GM18517 (cell line): ENCODE data around the gene IER5.

Experiments used
- ATAC-seq: cut with Tn5 transposase; IDR thresholded peaks from one replicate; pipeline ENCODE4 v1.9.1; 2021; ENCODE audit warnings: mild to moderate bottlenecking, moderate library complexity; ENCODE audit not compliant: unreplicated experiment

The IER5 gene

DNA sequence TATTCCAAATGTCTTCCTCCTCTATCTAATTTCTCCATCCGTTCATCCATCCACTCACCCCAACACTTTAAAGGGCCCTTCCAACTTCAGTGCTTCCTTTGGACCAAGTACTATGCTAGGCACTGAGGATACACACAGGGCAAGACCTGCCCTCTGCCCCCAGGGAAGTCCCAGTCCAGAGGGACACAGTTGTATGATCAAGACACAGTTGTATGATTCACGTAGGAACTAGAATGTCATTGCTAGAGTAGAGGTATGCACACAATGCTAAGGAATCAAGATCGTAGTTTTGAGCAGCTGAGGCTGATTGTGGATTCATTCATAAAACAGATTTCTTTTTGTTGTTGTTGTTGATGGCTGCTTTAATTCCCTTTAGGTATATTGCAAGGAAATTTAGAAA lies 11.6 kb upstream of the IER5 start:
- no peak for ATAC-seq

- no peak for ATAC-seq
Measured at GRCh38 chr1:181077576-181078242, 10.8 kb upstream of the IER5 start.

GRCh38 chr1:181079382-181079781 lies 9.1 kb upstream of the IER5 start:
- no peak for ATAC-seq

DNA sequence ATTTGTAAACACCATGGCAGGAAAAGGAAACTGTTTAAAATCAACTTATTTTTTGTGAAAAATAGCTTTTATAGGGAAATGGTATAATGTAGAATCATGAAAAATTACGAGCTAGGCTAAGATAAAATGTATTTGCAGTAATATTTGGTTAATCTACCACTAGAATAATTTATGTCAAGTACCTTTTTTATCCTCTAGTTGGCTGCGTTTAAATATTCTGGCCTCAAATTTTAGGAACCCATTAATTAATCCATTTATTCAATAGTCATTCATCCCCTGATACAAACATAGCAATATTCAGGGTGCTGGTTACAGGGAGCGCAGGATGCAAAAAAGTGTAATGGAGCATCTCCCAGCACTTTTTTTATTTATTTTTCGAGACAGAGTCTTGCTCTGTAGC lies 8.6 kb upstream of the IER5 start:
- no peak for ATAC-seq

DNA sequence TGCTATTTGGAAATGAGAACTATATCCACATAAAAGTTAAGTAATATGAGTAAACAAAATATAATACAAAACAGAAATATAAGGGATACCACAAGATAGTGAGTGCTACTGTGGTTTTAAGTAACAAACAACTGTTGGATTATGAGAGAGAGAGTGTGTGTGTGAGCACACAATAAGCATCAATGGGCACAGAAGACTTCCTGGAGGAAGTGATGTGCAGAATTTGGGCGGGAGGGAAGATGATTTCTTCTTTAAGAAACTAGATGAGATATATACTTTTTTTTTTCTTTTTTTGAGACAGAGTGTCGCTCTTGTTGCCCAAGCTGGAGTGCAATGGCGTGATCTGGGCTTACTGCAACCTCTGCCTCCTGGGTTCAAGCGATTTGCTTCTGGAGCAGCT lies 7.9 kb upstream of the IER5 start:
- ATAC-seq: no peak

- no peak for ATAC-seq
Measured at GRCh38 chr1:181081395-181081794, 7.1 kb upstream of the IER5 start.

- peak; percentile 41 for ATAC-seq
Measured at GRCh38 chr1:181083842-181084605, 4.5 kb upstream of the IER5 start.

GRCh38 chr1:181084606-181084969 lies 3.9 kb upstream of the IER5 start:
- no peak for ATAC-seq

- no peak for ATAC-seq
Measured at GRCh38 chr1:181086091-181086490, 2.4 kb upstream of the IER5 start.

DNA sequence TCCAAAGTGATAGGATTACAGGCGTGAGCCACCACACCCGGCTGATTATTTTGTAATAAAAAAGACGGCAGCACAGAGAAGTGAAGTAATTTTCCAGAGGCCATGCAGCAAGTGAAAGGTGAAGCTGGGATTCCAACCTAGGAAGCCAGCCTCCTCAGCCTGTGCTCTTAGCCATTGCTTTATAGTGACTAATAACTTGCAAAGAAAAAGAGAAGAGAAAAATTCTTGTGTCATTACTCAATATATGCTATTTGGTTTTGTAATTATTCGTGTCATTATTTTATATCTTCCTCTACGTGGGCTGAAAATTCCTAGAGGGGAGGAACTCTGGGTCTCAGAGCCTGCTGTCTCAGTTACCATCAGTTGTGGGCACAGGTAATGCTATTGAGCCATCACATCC lies 1.6 kb upstream of the IER5 start:
- ATAC-seq: no peak

DNA sequence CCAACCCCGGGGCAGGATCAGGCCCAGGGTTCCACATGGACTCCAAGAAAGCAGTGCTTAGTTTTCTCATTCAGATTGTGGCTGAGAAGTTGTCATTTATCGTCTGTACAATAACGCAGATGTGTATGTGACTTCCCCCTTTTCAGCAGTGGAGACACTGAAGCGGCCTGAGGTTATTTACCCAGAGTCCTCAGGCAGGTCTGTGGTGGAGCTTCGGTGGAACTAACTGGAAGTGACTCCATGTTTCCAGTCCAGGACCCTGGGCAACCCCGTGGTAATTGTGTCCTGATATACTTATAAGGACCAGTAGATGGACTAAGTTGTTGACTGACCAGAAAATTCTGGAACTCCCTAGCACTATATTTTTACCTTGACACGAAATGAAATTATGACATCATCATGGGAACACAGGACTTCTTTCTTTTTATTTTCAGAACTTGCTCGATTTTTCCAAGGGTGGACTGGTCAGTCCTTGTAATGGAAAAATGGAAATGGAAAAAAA lies 1.0 kb upstream of the IER5 start:
- no peak for ATAC-seq

DNA sequence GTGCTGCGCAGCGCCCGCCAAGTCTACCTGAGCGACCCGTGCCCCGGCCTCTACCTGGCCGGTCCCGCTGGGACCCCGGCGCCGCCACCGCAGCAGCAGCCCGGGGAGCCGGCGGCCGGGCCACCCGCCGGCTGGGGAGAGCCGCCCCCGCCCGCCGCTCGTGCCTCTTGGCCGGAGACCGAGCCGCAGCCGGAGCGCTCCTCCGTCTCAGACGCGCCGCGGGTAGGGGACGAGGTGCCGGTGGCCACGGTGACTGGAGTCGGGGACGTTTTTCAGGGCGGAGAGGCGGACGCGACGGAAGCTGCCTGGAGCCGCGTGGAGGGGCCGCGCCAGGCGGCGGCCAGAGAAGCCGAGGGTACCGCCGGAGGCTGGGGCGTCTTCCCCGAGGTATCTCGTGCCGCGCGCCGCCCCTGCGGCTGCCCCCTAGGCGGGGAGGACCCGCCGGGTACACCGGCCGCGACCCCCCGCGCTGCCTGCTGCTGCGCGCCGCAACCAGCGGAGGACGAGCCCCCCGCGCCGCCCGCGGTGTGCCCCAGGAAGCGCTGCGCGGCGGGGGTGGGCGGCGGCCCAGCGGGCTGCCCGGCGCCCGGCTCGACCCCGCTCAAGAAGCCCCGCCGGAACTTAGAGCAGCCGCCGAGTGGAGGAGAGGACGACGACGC lies 646 bp downstream of the IER5 start:
- peak; percentile 4 for ATAC-seq

- ATAC-seq: no peak
Measured at GRCh38 chr1:181089676-181090544, 1.4 kb downstream of the IER5 start.

- no peak for ATAC-seq
Measured at GRCh38 chr1:181090641-181091126, 2.2 kb downstream of the IER5 start.

DNA sequence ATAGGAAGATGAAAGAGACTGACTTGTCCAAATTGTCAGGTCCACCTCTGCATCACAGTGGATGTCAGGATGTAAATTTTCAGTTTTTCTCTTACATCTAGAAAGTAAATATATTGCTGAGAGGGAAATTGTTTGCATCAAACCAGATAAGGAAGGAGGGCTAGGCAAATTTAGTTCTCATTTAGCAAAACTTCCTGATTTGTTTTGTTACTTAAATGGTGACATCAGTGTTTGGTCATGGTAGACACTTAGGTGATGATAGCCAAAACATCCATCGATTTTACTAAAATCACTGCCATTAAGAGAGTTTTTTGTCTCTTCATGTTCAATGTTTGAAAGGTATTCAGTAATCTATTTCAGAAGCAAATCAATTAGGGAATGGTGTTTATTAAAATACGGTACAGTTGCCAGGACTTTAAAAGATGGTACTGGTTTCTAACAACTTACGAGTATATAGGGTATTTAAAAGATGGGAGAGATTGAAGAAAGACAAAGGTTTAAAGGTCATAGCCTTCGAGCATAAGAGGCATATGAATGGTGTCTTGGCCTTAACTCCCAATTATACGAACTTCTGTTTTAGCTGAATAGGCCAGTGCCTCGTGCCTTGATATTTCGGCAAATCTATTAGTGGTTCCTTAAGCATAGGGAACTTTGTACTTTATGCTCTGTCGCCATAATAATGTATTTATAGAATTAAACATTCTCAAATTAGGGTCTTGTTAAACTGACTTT lies 3.0 kb downstream of the IER5 start:
- ATAC-seq: no peak

- ATAC-seq: no peak
Measured at GRCh38 chr1:181092056-181092455, 3.6 kb downstream of the IER5 start.

DNA sequence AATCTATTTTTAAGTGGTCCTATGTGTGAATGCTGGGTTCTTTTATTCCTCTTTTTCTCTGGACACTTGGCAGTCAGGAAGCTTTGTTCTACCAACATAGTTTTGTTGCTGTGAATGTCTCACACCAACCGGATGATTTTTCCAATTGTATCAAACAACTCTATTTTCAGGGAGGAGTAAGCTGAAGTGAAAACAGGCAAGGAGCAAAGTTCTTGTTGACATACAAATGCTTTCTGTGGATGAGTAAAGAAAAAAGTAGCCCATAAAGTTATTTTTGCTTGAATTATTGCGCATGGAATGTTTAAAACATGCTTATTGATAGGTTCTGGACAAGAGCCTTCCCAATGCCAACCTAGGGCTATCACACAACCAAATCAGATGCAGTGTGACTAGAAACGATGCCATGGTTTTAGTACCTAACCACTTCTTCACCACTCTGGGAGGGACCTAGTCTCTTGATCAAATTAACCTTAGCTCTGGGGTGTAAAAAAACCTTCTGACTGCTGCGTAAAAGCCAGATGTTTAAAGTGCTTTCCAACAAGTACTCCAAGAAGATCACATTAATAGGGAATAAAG lies 4.5 kb downstream of the IER5 start:
- ATAC-seq: no peak

DNA sequence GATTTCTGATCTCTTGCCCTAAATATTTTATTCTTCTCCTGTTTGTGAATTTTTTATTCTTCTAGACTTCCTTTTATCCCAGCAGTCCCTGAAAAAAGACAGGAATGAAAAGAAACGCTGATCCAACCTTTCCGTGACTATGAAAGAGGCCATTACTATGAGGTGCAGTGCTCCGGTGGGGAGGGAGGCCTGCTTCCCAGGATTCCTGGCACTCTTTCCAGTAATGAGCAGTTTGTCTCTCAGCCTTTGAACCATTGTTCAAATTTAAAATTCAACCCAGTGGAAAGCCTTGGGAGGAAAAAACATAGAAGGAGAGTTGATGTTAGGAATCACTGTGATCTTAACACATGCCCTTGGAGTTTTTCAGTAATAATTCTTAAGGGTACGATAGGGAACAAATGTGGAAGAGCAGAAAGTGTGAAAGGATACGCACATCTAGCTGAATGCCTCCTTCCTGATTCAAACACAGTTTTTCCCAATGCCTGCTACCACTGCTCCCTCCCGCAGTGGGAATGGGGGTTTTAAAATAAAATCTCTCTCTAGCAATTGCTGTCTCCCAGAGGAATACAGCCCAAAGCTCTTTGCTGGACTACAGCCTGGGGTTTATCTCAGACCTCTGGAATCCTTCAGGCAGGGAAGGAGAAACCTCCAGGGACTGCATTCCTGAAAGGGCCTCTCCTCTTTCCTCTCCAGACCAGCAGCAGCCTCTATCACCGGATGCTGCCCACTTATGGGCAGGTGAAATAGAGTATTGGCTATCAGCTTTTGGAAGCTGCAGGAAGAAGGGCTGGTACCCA lies 6.1 kb downstream of the IER5 start:
- ATAC-seq: no peak

- no peak for ATAC-seq
Measured at GRCh38 chr1:181095260-181095659, 6.8 kb downstream of the IER5 start.
